Astrocyte (in vitro differentiated cells and primary cell): Measurements from ENCODE around the gene TMEM116. TPM values are rescaled to one million over a fixed set of nuclear protein-coding genes. Genes with fewer than 3 reads are reported as not detected.

Experiments used
- DNase-seq: peaks from one replicate; pipeline ENCODE4 v3.0.0-alpha.2; 2010; ENCODE audit warnings: low read depth
- FAIRE-seq: peaks from 2 replicates; lab custom pipeline; 2011; peaks lifted over from hg19 to GRCh38; lab: Jason Lieb, UNC
- H2AFZ ChIP-seq: 2 replicates; pipeline ENCODE4 v1.6.0; 2012; ENCODE audit warnings: low read depth, low read length, inconsistent platforms
- H3K27ac ChIP-seq: 2 replicates; pipeline ENCODE4 v1.5.1; 2011; ENCODE audit warnings: low read depth, low read length, inconsistent platforms
- H3K27me3 ChIP-seq: 2 replicates; pipeline ENCODE4 v1.6.0; 2011; ENCODE audit warnings: low read length, inconsistent platforms; ENCODE audit not compliant: insufficient read depth
- H3K36me3 ChIP-seq: 2 replicates; pipeline ENCODE4 v1.5.1; 2011; ENCODE audit warnings: low read length, inconsistent platforms; ENCODE audit not compliant: insufficient read depth
- H3K4me1 ChIP-seq: 2 replicates; pipeline ENCODE4 v1.5.1; 2011; ENCODE audit warnings: low read length, inconsistent platforms; ENCODE audit not compliant: insufficient read depth
- H3K4me2 ChIP-seq: 2 replicates; pipeline ENCODE4 v1.6.0; 2012; ENCODE audit warnings: low read length, inconsistent platforms
- H3K4me3 ChIP-seq: 2 replicates; pipeline ENCODE4 v1.5.1; 2011; ENCODE audit warnings: low read depth, mild to moderate bottlenecking, low read length, inconsistent platforms; ENCODE audit not compliant: insufficient read depth
- H3K79me2 ChIP-seq: 2 replicates; pipeline ENCODE4 v1.6.0; 2012; ENCODE audit warnings: mild to moderate bottlenecking, low read length, inconsistent platforms; ENCODE audit not compliant: insufficient read depth
- H3K9ac ChIP-seq: 2 replicates; pipeline ENCODE4 v1.6.0; 2012; ENCODE audit warnings: mild to moderate bottlenecking, low read length, inconsistent platforms
- H3K9me3 ChIP-seq: 2 replicates; pipeline ENCODE4 v1.5.1; 2012; ENCODE audit warnings: low read depth, mild to moderate bottlenecking, low read length, inconsistent platforms; ENCODE audit not compliant: insufficient read depth
- H4K20me1 ChIP-seq: 2 replicates; pipeline ENCODE4 v1.6.0; 2012; ENCODE audit warnings: low read length, inconsistent platforms; ENCODE audit not compliant: insufficient read depth
- H3K27ac Mint-ChIP-seq: one replicate; pipeline ENCODE4 v1.8.0; 2021; ENCODE audit warnings: mild to moderate bottlenecking, mixed read lengths; ENCODE audit not compliant: unreplicated experiment
- H3K27me3 Mint-ChIP-seq: one replicate; pipeline ENCODE4 v1.8.0; 2021; ENCODE audit warnings: low read depth, mixed read lengths; ENCODE audit not compliant: unreplicated experiment
- H3K36me3 Mint-ChIP-seq: one replicate; pipeline ENCODE4 v1.8.0; 2021; ENCODE audit warnings: low read depth, mixed read lengths; ENCODE audit not compliant: unreplicated experiment
- H3K4me1 Mint-ChIP-seq: one replicate; pipeline ENCODE4 v1.8.0; 2021; ENCODE audit warnings: low read depth, mixed read lengths; ENCODE audit not compliant: unreplicated experiment
- H3K4me3 Mint-ChIP-seq: one replicate; pipeline ENCODE4 v1.8.0; 2021; ENCODE audit warnings: mild to moderate bottlenecking, moderate library complexity, mixed read lengths; ENCODE audit not compliant: unreplicated experiment
- H3K9me3 Mint-ChIP-seq: one replicate; pipeline ENCODE4 v1.8.0; 2021; ENCODE audit warnings: mild to moderate bottlenecking, mixed read lengths; ENCODE audit not compliant: unreplicated experiment
- EZH2 ChIP-seq: IDR thresholded peaks from 2 replicates; pipeline ENCODE4 v1.6.1; 2012; ENCODE audit warnings: mild to moderate bottlenecking, low read length, inconsistent platforms; ENCODE audit not compliant: insufficient read depth
- total RNA-seq: library from RNA; stranded (reverse); gene quantifications from 2 replicates; pipeline ENCODE4 v1.2.1, GENCODE V29; 2021
- TF ChIP-seq, protein P1 (sequence below): IDR thresholded peaks from 2 replicates; pipeline ENCODE4 v1.5.1; 2011; ENCODE audit warnings: low read depth, mild to moderate bottlenecking, inconsistent platforms, low read length, moderate library complexity; ENCODE audit not compliant: insufficient read depth

TMEM116 gene
- total RNA-seq, 1 donor from 2014 or later = 7.5 TPM

GRCh38 chr12:111926631-111927030 lies 86.3 kb downstream of the TMEM116 start:
- Mint-ChIP-seq H3K4me1 (no peaks in the 10 kb centered on the region), H3K36me3 (peaks cover 4% of the 10 kb centered on the region), H3K4me3 (no peak overlapping the region), H3K27me3 (no peaks in the 10 kb centered on the region), H3K9me3 (no peaks in the 10 kb centered on the region), H3K27ac (no peak overlapping the region)
- H3K9ac ChIP-seq = no peak overlapping the region
- H3K27me3 ChIP-seq = no peaks in the 10 kb centered on the region
- no peak for TF ChIP-seq EZH2
- TF ChIP-seq, protein P1, sequence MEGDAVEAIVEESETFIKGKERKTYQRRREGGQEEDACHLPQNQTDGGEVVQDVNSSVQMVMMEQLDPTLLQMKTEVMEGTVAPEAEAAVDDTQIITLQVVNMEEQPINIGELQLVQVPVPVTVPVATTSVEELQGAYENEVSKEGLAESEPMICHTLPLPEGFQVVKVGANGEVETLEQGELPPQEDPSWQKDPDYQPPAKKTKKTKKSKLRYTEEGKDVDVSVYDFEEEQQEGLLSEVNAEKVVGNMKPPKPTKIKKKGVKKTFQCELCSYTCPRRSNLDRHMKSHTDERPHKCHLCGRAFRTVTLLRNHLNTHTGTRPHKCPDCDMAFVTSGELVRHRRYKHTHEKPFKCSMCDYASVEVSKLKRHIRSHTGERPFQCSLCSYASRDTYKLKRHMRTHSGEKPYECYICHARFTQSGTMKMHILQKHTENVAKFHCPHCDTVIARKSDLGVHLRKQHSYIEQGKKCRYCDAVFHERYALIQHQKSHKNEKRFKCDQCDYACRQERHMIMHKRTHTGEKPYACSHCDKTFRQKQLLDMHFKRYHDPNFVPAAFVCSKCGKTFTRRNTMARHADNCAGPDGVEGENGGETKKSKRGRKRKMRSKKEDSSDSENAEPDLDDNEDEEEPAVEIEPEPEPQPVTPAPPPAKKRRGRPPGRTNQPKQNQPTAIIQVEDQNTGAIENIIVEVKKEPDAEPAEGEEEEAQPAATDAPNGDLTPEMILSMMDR = no peak
- FAIRE-seq = no peak
- H3K4me1 ChIP-seq = no peaks in the 10 kb centered on the region
- H3K36me3 ChIP-seq = no peaks in the 10 kb centered on the region
- H3K79me2 ChIP-seq = no peaks in the 10 kb centered on the region
- no peak overlapping the region for H2AFZ ChIP-seq
- DNase-seq = no peak
- no peak overlapping the region for H3K4me2 ChIP-seq
- no peaks in the 10 kb centered on the region for H3K9me3 ChIP-seq
- no peaks in the 10 kb centered on the region for H4K20me1 ChIP-seq
- H3K4me3 ChIP-seq = no peak overlapping the region
- no peak overlapping the region for H3K27ac ChIP-seq

GRCh38 chr12:111925171-111925570 lies 87.8 kb downstream of the TMEM116 start:
- Histone ChIP-seq H3K9ac (no peak overlapping the region), H4K20me1 (no peaks in the 10 kb centered on the region), H3K27me3 (no peaks in the 10 kb centered on the region), H3K4me1 (no peaks in the 10 kb centered on the region), H3K79me2 (no peaks in the 10 kb centered on the region), H2AFZ (no peak overlapping the region), H3K4me3 (no peak overlapping the region), H3K4me2 (no peak overlapping the region), H3K9me3 (no peaks in the 10 kb centered on the region), H3K36me3 (no peaks in the 10 kb centered on the region), H3K27ac (no peak overlapping the region)
- Mint-ChIP-seq H3K27me3 (no peaks in the 10 kb centered on the region), H3K27ac (no peak overlapping the region), H3K4me1 (no peaks in the 10 kb centered on the region), H3K4me3 (no peak overlapping the region), H3K9me3 (no peaks in the 10 kb centered on the region), H3K36me3 (peaks cover 4% of the 10 kb centered on the region)
- no peak for FAIRE-seq
- no peak for DNase-seq
- TF ChIP-seq, protein P1 = no peak
- TF ChIP-seq EZH2 = no peak

DNA sequence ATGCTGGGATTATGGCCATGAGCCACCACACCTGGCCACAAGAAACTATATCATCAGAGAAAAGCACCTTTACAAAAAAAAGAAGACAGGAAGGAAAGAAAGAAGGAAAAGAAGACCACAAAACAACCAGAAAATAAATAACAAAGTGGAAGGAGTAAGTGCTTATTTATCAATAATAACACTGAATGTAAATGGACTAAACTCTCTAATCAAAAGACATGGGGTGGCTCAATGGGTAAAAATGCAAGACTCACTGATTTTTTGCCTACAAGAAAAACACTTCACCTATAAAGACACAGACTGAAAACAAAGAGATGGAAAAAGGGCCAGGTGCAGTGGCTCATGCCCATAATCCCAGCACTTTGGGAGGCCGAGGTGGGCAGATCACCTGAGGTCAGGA lies 105.2 kb downstream of the TMEM116 start:
- Histone ChIP-seq H3K9me3 (no peaks in the 10 kb centered on the region), H4K20me1 (no peaks in the 10 kb centered on the region), H3K4me1 (no peaks in the 10 kb centered on the region), H3K9ac (no peak overlapping the region), H3K4me3 (no peak overlapping the region), H3K27me3 (no peaks in the 10 kb centered on the region), H3K36me3 (no peaks in the 10 kb centered on the region), H2AFZ (no peak overlapping the region), H3K4me2 (no peak overlapping the region), H3K79me2 (no peaks in the 10 kb centered on the region), H3K27ac (no peak overlapping the region)
- no peak overlapping the region for H3K4me3 Mint-ChIP-seq
- H3K27ac Mint-ChIP-seq = no peak overlapping the region
- peaks cover 9% of the 10 kb centered on the region for H3K36me3 Mint-ChIP-seq
- TF ChIP-seq EZH2 = no peak
- TF ChIP-seq, protein P1 = no peak
- no peaks in the 10 kb centered on the region for H3K27me3 Mint-ChIP-seq
- FAIRE-seq = no peak
- H3K4me1 Mint-ChIP-seq = no peaks in the 10 kb centered on the region
- DNase-seq = no peak
- peaks cover 10% of the 10 kb centered on the region for H3K9me3 Mint-ChIP-seq
